Right lobe of liver (tissue), 6 donors: Measurements from ENCODE around the gene MYO7B. TPM values are rescaled to one million over a fixed set of nuclear protein-coding genes. Genes with fewer than 3 reads are reported as not detected.

Source experiments
- ATAC-seq, 4 donors: fragments of 200-7000 bp; cut with Tn5 transposase; one replicate each; pipeline ENCODE4 v1.9.1; 2020; ENCODE audit warnings: mild to moderate bottlenecking in 4 of 4, moderate library complexity in 4 of 4
- DNase-seq, 3 donors: peaks; one replicate each; pipeline ENCODE4 v3.0.0-alpha.2; 2020
- H3K27ac ChIP-seq, 3 donors: fragments of 200-600 bp; one replicate each; pipeline ENCODE4 v1.8.0; 2022
- H3K27me3 ChIP-seq, 2 donors: fragments of 200-600 bp; one replicate each; pipeline ENCODE4 v1.8.0; 2022
- H3K36me3 ChIP-seq, 4 donors: fragments of 200-600 bp; sonication (generic) in 1 of 4; one replicate each; pipeline versions ENCODE4 v1.5.1 to v1.8.0; 2017 to 2022; ENCODE audit warnings: control low read depth in 1 of 4
- H3K4me1 ChIP-seq, 4 donors: fragments of 200-600 bp; sonication (generic) in 1 of 4; one replicate each; pipeline versions ENCODE4 v1.5.1 to v1.8.0; 2017 to 2022; ENCODE audit warnings: control low read depth in 1 of 4
- H3K4me3 ChIP-seq, 3 donors: fragments of 200-600 bp; one replicate each; pipeline ENCODE4 v1.8.0; 2022
- H3K9me3 ChIP-seq, 4 donors: fragments of 200-600 bp; sonication (generic) in 1 of 4; one replicate each; pipeline versions ENCODE4 v1.5.1 to v1.8.0; 2017 to 2022; ENCODE audit warnings: control low read depth in 1 of 4
- POLR2A ChIP-seq: fragments of 450-650 bp; IDR thresholded peaks from one replicate; pipeline ENCODE4 v1.6.1; 2017; ENCODE audit warnings: antibody characterized with exemption, mild to moderate bottlenecking
- WGBS: methylation state at CpG from one replicate; pipeline ENCODE4 v1.1.6; 2018; ENCODE audit warnings: low coverage, low lambda C conversion rate; ENCODE audit not compliant: insufficient coverage; ENCODE audit errors: missing lambda C conversion rate; 5-methylcytosine and 5-hydroxymethylcytosine counted together
- intact Hi-C, 2 donors: fragments of 100-400 bp; cut with DNase I; formaldehyde crosslinking; loops; one replicate each; pipeline versions ENCODE4 v1.11.2 to v1.14.1; 2022
- total RNA-seq, 6 experiments: library from RNA; depleted of rRNA in 2 of 6; stranded (reverse); fragments of >200 nt in 2 of 6; fragmentation: NEBNext Ultra II Directional in 3 of 6; extraction: Animal tissue kit (Norgen Biotek cat#: 25700) in 3 of 6; gene quantifications; one replicate each; pipeline versions ENCODE4 v1.1.0 to v1.2.4, GENCODE V29; 2016 to 2023
- TF ChIP-seq, protein P1 (sequence below), 4 donors: fragments of 200-600 bp in 3 of 4; fragments of 450-650 bp in 1 of 4; IDR thresholded peaks; one replicate each; pipeline versions ENCODE4 v1.5.1 to v1.8.0; 2016 to 2022; ENCODE audit warnings: antibody characterized with exemption in 4 of 4, mild to moderate bottlenecking in 2 of 4
- donor health status: DM: no; HTN: yes; CAD: no.
- donor health status: DM: no; HTN: no; CAD: no.
- donor health status: DM: no; HTN: no; CAD: no.
- donor health status: DM: no; HTN: yes; CAD: no.
- donor health status: DM: no; HTN: yes; CAD: no.

MYO7B gene
- total RNA-seq, 6 experiments from 2014 or later = 0.21 to 2.7 (median 0.37) TPM; not detected in 1

DNA sequence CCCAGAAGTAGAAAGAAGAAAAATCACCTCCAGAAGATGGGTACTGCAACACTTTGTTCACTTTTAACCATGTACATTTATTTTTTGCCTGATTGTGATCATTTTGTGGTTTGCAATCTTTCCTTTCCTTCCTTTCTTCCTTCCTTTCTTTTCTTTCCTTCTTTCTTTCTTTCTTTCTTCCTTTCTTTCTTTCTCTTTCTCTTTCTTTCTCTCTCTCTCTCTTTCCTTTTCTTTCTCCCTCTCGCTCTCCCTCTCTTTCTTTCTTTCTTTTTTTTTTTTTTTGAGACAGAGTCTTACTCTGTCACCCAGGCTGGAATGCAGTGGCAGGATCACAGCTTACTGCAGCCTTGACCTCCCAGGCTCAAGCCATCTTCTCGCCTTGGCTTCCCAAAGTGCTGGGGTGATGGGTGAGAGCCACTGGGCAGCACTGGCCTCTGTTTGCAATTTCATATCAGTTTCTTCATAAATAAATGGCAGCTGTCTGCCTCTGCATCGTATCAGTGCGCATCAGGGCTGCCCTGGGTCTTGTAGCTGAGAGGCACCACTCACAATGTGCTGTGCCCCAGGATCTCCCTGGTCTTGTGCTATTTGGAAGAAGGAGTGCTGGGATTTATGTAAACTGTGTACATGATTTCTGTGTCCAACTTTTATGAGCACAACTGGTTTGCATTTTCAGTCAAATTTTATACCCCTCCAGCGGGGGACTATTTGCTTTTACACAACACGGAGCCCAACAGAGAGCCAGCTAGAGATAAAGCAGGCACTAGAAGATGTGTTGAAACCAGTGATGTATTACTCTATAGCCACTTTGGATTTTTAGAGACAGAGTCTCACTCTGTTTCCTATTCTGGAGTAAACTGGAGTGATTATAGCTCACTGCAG lies 146.7 kb downstream of the MYO7B start:
- TF ChIP-seq POLR2A = no peak
- TF ChIP-seq, protein P1, sequence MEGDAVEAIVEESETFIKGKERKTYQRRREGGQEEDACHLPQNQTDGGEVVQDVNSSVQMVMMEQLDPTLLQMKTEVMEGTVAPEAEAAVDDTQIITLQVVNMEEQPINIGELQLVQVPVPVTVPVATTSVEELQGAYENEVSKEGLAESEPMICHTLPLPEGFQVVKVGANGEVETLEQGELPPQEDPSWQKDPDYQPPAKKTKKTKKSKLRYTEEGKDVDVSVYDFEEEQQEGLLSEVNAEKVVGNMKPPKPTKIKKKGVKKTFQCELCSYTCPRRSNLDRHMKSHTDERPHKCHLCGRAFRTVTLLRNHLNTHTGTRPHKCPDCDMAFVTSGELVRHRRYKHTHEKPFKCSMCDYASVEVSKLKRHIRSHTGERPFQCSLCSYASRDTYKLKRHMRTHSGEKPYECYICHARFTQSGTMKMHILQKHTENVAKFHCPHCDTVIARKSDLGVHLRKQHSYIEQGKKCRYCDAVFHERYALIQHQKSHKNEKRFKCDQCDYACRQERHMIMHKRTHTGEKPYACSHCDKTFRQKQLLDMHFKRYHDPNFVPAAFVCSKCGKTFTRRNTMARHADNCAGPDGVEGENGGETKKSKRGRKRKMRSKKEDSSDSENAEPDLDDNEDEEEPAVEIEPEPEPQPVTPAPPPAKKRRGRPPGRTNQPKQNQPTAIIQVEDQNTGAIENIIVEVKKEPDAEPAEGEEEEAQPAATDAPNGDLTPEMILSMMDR (IDR thresholded peaks at IDR 0.05) = no peak
- no peak for ATAC-seq
- H3K36me3 ChIP-seq = no peaks in the 10 kb centered on the region
- DNase-seq = no peak
- no peaks in the 10 kb centered on the region for H3K4me1 ChIP-seq
- no peaks in the 10 kb centered on the region for H3K27me3 ChIP-seq
- 88% methylated on average over 2 of the region's 6 CpGs for WGBS
- no peak overlapping the region for H3K4me3 ChIP-seq
- intact Hi-C loops = no loop called here
- H3K9me3 ChIP-seq = no peaks in the 10 kb centered on the region
- H3K27ac ChIP-seq = no peak overlapping the region

DNA sequence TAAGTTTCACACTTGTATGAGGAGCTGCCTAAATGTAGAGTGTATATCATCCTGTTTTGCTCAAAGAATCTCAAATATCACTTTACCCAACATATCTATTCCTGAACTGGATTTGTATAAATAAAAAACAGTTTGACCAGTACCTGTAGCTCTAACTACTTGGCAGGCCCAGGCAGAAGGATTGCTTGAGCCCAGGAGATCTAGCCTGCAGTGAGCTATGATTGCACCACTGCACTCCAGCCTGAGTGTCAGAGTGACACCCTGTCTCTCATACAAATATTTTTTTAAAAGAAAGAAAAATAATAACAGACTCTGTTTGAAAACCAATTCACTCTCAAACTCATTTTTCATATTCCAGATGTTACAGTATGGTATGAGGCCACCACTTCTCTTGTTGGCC lies 147.6 kb downstream of the MYO7B start:
- Histone ChIP-seq H3K36me3 (no peaks in the 10 kb centered on the region), H3K4me3 (no peak overlapping the region), H3K9me3 (no peaks in the 10 kb centered on the region), H3K27ac (no peak overlapping the region), H3K4me1 (no peaks in the 10 kb centered on the region), H3K27me3 (no peaks in the 10 kb centered on the region)
- no peak for TF ChIP-seq POLR2A
- ATAC-seq (peak in 1 of 4 donors; percentile 25), DNase-seq (no peak)
- intact Hi-C loops = no loop called here

DNA sequence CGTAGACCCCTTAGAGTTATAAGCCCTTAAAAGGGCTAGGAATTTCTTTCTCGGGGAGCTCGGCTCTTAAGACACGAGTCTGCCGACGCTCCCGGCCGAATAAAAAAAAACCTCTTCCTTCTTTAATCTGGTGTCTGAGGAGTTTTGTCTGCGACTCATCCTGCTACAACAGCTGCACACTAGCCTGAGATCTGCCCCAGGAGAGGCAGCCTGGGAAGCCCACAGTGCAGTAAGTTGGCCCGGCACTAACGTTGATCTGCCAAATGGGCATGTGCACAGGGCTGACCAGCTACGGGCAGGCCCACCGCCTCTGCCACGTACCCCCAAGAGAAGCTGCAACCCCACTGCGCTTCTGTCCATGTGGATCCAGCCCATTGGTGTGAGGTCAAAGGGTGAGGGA lies 148.3 kb downstream of the MYO7B start:
- 78% methylated on average over 13 of the region's 15 CpGs for WGBS
- intact Hi-C loops = no loop called here
- no peaks in the 10 kb centered on the region for H3K9me3 ChIP-seq
- DNase-seq (no peak), ATAC-seq (peak in 3 of 4 donors; percentile 32 to 48 (median 33))
- TF ChIP-seq, protein P1 (IDR thresholded peaks at IDR 0.05) = no peak
- TF ChIP-seq POLR2A = no peak
- H3K27me3 ChIP-seq = no peaks in the 10 kb centered on the region
- no peak overlapping the region for H3K27ac ChIP-seq
- H3K4me3 ChIP-seq = no peak overlapping the region
- no peaks in the 10 kb centered on the region for H3K36me3 ChIP-seq
- no peaks in the 10 kb centered on the region for H3K4me1 ChIP-seq

DNA sequence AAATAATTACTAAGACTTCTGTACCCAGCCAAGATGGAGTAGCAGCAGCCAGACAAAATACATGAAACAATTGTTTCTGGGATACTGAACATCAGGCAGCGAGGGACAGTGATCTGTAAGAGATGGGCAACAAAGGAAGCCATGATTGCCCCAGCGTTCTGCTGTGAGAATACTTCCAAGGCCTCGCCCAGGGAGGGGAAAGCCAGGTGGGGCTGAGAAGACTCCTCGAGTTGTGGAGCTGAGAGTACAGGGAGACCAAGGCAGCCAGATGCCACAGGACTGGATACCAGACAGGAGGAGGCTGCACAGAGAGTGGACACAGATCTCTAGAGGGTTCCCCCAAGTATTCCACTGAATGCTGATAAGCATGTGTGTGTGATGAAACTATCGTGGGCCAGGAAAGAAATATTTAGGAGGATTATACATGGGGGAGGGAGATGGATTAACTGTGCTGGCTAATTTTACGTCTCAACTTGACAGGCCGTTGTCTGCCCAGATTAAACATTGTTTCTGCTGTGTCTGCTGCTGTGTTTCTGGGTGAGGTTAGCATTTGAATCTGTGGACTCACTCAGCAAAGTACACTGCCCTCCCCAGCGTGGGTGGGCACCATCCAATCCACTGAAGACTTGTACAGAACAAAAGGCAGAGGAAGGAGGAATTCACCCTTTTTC lies 150.1 kb downstream of the MYO7B start:
- no peaks in the 10 kb centered on the region for H3K9me3 ChIP-seq
- no peaks in the 10 kb centered on the region for H3K36me3 ChIP-seq
- no peak overlapping the region for H3K27ac ChIP-seq
- WGBS = 79% methylated on average over 8 of the region's 8 CpGs
- no peaks in the 10 kb centered on the region for H3K27me3 ChIP-seq
- DNase-seq = no peak
- intact Hi-C loops = no loop called here
- TF ChIP-seq POLR2A = no peak
- TF ChIP-seq, protein P1 (IDR thresholded peaks at IDR 0.05) = no peak
- H3K4me3 ChIP-seq = no peak overlapping the region
- no peak for ATAC-seq
- no peaks in the 10 kb centered on the region for H3K4me1 ChIP-seq

Other genes with a start within 250 kb of the MYO7B start
- gene ERCC3, start 241.5 kb upstream of the MYO7B start, total RNA-seq = 10 to 100 TPM; 13.5 to 17.3 (median 16.0) TPM
- gene MAP3K2, start 147.7 kb upstream of the MYO7B start, total RNA-seq = 10 to 100 TPM; 28.6 to 45.1 (median 39.8) TPM
- gene PROC, start 117.3 kb upstream of the MYO7B start, total RNA-seq = 100 to 1,000 TPM; 224 to 447 (median 319) TPM
- 10 to 100 TPM; 15.7 to 27.9 (median 20.1) TPM for gene IWS1, start 9.2 kb upstream of the MYO7B start, total RNA-seq
- gene GPR17, start 110.5 kb downstream of the MYO7B start, total RNA-seq = not detected
- gene LIMS2, start 139.8 kb downstream of the MYO7B start, total RNA-seq = 10 to 100 TPM in 5 of 6 experiments, 1 to 10 TPM in 1; 6.6 to 37.7 (median 19.5) TPM
- gene SFT2D3, start 165.8 kb downstream of the MYO7B start, total RNA-seq = 1 to 10 TPM; 1.6 to 4.7 (median 3.4) TPM